Neural progenitor cell (in vitro differentiated cells): ENCODE measurements around the gene ING5.

Experiments
- EZH2 ChIP-seq: fragments of 200-600 bp; sonication (generic); IDR thresholded peaks from 2 replicates; pipeline ENCODE4 v1.6.1; 2017; ENCODE audit warnings: antibody characterized with exemption, mild to moderate bottlenecking, moderate library complexity
- EZH2phosphoT487 ChIP-seq: fragments of 200-600 bp; sonication (generic); IDR thresholded peaks from 2 replicates; pipeline ENCODE4 v1.6.1; 2017; ENCODE audit warnings: antibody characterized with exemption
- TF ChIP-seq, protein P1 (sequence below): fragments of 200-600 bp; sonication (generic); IDR thresholded peaks from 2 replicates; pipeline ENCODE4 v1.5.1; 2017; ENCODE audit warnings: antibody characterized with exemption, mild to moderate bottlenecking

DNA sequence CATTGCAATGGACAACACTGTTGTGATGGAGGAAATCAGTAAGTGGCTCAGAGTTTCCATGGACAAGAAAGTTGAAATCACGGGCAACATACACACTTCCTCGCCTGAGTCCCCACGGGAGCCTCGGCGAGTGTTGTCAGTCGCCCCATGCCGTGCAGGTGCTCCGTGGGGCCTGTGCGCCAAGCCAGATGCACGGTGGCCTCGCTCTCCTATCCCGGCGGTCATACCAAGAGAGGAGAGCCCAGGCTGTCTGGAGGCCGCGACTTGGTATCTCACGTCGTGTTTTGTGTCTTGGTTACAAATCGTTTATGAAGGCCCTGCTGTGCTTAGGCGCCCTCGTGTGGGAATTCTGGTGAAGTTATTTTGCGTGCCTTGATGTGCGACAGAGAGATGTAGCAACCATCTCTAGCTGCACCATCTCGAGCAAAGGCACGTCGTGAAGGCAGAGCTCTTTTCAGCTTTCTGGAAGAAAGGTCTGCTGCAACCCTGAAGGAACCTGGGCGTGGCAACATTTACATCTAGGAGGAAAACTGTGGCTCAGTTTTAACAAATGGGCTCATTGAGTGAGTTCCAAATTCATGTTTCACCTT lies 42.6 kb upstream of the ING5 start:
- TF ChIP-seq, protein P1, sequence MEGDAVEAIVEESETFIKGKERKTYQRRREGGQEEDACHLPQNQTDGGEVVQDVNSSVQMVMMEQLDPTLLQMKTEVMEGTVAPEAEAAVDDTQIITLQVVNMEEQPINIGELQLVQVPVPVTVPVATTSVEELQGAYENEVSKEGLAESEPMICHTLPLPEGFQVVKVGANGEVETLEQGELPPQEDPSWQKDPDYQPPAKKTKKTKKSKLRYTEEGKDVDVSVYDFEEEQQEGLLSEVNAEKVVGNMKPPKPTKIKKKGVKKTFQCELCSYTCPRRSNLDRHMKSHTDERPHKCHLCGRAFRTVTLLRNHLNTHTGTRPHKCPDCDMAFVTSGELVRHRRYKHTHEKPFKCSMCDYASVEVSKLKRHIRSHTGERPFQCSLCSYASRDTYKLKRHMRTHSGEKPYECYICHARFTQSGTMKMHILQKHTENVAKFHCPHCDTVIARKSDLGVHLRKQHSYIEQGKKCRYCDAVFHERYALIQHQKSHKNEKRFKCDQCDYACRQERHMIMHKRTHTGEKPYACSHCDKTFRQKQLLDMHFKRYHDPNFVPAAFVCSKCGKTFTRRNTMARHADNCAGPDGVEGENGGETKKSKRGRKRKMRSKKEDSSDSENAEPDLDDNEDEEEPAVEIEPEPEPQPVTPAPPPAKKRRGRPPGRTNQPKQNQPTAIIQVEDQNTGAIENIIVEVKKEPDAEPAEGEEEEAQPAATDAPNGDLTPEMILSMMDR: peak; percentile 63
- no peak for TF ChIP-seq EZH2
- TF ChIP-seq EZH2phosphoT487: no peak
